ENCODE data around the gene MED25.

Gene MED25

GRCh38 chr19:49854378-49855263, 36.5 kb downstream of the MED25 start:
- intact Hi-C loops (cut with DNase I), result loop anchor here (5.0 kb wide), 1 partner anchor 37 kb away; the partner anchor contains the start of gene MED25
- DNase-seq, result no peak

GRCh38 chr19:49855277-49855675, 37.2 kb downstream of the MED25 start:
- intact Hi-C loops (cut with DNase I), result no loop called here
- no peak for DNase-seq

GRCh38 chr19:49855676-49856573, 37.8 kb downstream of the MED25 start:
- DNase-seq, result peak in 1 of 10 donors; percentile 65
- intact Hi-C loops (cut with DNase I), result no loop called here

GRCh38 chr19:49856574-49857021, 38.5 kb downstream of the MED25 start:
- intact Hi-C loops (cut with DNase I), result no loop called here
- peak in 2 of 10 donors; percentile 20 to 70 for DNase-seq

- intact Hi-C loops (cut with DNase I), result no loop called here
- peak in 2 of 10 donors; percentile 25 to 54 for DNase-seq
These were observed 39.2 kb downstream of the MED25 start for GRCh38 chr19:49857061-49857837.

GRCh38 chr19:49857838-49858087, 39.7 kb downstream of the MED25 start:
- intact Hi-C loops (cut with DNase I), result no loop called here
- peak in 1 of 10 donors; percentile 63 for DNase-seq

DNA sequence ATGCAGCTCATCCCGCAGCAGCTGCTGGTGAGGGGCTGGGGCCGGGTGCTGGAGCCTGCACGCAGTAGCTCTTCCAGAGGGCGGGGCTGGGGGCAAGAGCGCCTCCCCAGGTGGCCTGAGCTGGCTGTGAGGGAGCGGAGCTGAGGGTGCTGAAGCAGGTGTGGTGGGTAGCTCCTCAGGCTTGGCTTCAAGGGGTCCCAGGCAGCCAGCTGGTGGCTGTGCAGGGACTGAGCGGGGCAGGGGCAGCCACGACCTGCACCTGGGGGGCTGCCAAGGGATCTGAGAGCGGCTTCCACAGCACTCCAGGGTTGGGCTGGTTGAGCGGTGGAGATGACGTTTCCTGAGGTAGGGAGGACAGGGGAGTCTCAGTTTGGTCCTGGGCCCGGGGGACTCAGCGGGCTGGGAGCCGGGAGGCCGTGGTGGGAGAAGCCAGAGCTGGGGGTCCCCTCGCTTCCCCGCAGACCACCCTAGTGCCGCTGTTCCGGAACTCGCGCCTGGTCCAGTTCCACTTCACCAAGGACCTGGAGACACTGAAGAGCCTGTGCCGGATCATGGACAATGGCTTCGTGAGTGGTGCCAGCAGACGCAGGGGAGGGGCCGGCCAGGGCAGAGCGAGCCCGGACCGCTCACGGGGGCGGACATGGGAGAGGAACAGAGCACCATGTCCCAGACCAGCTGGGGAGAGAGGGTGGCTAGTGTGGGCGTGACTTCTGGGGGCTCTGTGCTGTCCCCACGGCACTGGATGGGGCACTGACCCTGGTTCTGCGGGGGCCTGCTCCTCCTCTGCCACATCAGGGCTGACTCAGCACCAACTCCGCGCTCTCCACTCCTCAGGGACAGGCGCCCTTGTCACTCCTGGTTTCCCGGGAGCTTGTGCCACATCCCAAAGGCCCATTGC, 40.2 kb downstream of the MED25 start:
- DNase-seq, result peak in 5 of 10 donors; percentile 38 to 93 (median 69)
- intact Hi-C loops (cut with DNase I), result no loop called here

DNA sequence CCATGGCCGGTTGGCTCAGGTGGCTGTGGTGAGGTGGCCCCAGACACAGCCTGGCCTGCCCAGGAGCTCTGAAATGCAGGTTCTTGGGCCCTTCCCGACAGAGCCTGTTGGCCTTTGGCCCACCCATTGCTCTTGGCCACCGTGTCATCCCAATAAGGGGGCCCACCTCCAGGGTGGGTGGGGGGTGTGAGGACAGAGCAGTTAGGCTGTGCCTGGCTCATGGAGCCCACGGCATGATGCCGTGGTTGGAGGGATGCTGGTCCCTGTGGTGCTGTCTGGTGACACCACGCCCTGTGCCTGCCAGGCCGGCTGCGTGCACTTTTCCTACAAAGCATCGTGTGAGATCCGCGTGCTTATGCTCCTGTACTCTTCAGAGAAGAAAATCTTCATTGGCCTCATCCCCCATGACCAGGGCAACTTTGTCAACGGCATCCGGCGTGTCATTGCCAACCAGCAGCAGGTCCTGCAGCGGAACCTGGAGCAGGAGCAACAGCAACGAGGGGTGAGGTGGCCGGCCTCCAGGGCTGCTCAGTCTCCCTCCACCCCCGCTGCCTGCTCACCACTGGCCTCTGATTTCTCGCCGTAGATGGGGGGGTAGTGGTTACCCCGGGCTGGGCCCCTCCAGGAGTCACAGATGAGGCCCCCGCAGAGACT, 41.7 kb downstream of the MED25 start:
- DNase-seq, result no peak
- intact Hi-C loops (cut with DNase I), result no loop called here

DNA sequence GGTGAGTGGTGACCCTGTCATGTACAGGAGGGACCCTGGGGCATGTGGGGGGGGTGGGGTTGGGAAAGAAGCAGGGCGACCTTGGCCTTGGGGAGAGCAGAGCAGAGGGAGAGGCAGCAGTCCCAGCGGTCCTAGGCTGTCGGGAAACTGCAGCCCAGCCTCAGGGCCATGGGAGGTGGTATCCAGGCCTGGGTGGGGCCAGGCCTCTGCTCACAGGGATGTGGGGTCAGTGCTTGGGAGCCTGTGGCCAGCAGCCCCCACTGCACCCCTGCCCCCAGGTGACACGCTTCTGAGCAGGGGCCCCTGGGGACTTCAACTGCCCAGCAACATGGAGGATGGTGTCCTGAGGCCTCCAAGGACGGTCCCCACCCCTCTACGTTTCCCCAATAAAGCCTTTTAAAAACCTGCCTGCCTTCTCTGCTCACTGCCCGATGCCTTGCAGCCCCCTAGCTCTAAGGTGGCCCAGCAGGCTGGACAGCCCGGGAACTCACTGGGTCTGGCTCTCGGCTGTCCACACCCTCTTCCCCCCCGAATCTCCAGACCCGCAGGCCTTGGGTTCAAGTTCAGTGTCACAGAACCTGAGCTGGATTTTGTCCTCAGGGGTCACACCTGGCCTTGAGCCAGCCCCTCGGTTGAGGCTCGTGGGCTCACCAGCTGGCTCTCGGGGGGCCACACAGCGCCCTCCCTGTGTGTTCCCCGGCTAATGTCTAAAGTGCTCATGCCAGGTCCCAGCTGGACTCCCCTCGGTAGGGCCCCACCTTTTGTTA, 42.4 kb downstream of the MED25 start:
- intact Hi-C loops (cut with DNase I), result no loop called here
- no peak for DNase-seq

DNA sequence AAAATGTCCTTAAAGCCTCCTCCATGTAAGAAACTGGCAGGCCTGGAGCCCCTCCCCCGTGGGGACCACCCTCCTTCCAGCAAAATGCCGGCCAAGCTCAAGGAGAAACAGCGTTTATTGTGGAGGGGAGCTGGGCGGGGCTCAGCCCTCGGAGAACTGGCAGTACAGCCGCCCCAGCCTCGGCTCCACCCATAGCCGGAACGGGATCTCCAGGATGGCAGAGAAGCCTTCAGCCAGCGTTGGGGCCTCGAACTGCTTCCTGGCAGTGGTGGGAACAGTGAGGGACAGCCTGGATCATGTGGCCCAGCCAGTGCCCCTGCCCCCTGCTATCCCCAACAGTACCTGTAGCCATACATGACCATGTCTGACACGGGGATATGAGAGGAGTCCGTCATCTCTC, 43.0 kb downstream of the MED25 start:
- DNase-seq, result peak in 1 of 10 donors; percentile 89
- intact Hi-C loops (cut with DNase I), result no loop called here

- no peak for DNase-seq
- intact Hi-C loops (cut with DNase I), result no loop called here
These were observed 43.7 kb downstream of the MED25 start for GRCh38 chr19:49861541-49862378.

DNA sequence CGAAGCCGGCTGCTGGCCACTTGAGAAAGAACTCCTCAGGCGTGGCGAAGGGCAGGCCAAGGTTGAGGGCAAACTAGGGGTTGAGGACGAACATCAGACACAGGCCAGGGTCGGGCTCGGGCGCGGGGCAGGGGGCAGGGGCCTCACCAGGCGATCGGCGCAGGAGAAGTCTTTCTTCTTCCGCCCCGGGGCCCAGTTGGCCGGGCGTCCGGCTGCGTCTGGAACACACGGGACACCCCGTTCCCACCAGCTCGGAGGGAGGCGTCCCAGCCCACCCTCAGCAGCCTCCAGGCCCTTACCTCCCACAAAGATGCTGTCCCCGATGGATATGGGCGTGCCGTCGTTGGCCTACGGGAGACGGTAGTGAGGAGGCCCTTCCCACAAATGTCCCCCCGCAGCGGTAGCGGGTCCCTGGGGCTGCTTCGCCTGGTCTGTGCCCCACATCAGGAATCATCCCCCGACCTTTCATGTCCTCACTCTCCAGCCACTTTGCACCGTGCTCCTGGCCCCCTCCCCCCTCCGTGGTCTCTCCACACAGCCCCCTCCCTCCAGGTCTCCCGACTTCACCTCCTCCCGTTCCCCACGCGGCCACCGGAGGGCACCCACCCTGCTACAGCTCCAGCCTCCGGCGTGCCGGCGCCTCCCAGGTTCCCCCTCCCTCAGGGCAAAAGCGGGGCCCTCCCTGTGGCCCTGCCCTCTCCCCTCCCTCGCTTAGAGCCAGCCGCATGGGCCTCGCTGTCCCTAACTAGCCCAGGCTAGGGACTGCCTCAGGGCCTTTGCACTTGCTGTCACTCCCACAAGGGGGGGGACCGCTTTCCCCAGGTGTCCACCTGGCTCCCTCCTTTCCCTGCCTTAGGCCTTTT, 44.5 kb downstream of the MED25 start:
- DNase-seq, result no peak
- intact Hi-C loops (cut with DNase I), result no loop called here

- intact Hi-C loops (cut with DNase I), result no loop called here
- no peak for DNase-seq
These were observed 45.3 kb downstream of the MED25 start for GRCh38 chr19:49863254-49863934.

GRCh38 chr19:49863935-49864320, 45.8 kb downstream of the MED25 start:
- intact Hi-C loops (cut with DNase I), result no loop called here
- DNase-seq, result no peak

DNA sequence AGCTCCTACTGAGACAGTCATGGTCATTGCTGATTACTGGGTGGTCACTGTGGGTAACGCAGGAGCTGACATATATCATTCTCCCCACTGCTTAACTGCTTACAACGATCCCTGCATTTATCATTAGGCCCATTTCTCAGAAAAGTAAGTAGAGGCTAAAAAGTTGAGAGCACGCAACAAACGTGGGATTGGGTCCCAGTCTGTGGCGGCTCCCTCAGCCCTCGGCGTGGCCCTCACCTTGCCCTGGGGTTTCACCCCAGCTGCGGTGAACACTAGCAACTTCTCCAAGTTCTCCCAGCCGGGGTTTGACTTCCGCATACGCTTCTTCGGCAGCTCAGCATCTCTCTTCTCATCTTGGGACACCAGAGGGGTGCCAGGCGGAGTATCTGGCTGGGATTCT, 46.8 kb downstream of the MED25 start:
- intact Hi-C loops (cut with DNase I), result no loop called here
- no peak for DNase-seq
